Measurements from ENCODE around the gene ENTPD2. TPM values are rescaled to one million over a fixed set of nuclear protein-coding genes. Genes with fewer than 3 reads are reported as not detected.
A peak's percentile ranks its signal among the peaks of the same experiment; 100 is the strongest.

Gene ENTPD2
- total RNA-seq, 1 experiment from 2014 or later = 32.5 TPM

DNA sequence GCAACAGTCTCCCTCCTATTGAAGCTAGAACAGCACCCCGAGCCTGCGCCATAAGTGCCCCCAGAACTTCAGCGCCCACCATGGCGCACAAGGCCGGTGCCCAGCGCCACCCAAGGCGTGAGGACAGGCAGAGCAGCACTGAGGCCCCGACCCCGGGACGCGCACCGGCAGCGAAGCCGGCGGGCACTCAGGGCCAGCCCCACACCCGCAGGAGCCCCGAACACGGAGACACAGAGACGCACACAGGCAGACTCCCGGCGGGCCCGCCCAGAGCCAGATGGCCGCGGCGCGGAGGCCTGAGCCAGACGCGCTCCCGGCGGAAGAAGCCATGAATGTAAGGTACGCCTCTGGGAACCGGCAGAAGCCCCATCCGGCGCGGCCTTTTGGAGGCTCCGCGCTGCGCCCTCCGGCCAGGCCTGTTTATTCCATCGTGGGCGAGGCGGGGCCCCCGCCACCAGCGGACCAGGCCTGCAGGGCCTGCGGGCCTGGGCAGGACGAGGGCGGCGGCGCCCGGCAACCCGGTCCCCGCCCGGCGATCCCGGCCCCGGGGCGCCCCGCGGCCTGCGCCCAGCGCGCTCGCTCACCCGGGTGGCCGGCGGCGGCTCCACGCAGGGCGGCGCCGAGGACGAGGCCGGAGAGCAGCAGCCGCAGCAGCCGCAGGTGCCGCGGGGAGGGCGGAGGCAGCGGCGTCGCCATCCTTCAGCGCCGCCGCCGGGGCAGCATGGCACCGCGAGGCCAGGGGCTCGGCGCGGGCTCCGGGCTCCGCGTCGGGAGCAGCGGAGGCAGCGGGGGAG lies 8.4 kb downstream of the ENTPD2 start:
- peak overlapping the region; percentile 74 for H3K9ac ChIP-seq (ENCODE audit: low read length)
- intact Hi-C loops (cut with micrococcal nuclease) = loop anchor here (1.0 to 5.0 kb wide), 3 partner anchors 22 to 258 kb away; partner anchors contain the start of genes CYSRT1 and RNF224
- H3K9me3 ChIP-seq (ENCODE audit: control insufficient read depth in 1 of 2, insufficient read depth in 1 of 2, low read depth in 1 of 2, low read length in 2 of 2) = no peaks in the 10 kb centered on the region
- ChIA-PET CTCF (interaction anchor here (1.0 to 2.4 kb wide), 6 partner anchors 10 to 178 kb away, joined by 6 to 57 read pairs (median 12); partner anchors contain the start of genes ABCA2, CYSRT1 and RNF208), RAD21 (ENCODE audit: low non-redundant PET in 1 of 2, low total read pairs in 2 of 2, uncharacterized antibody in 2 of 2, unreplicated experiment in 2 of 2) (no interaction called here), POLR2A (no interaction called here)
- TF ChIP-seq SP1 (IDR thresholded peaks at IDR 0.05; ENCODE audit: low read depth) (no peak), ZFX (IDR thresholded peaks at IDR 0.05) (peak; percentile 98), TCF7L2 (IDR thresholded peaks at IDR 0.05; ENCODE audit: borderline replicate concordance, extremely low read depth, insufficient read depth, insufficient read length) (no peak), CEBPB (IDR thresholded peaks at IDR 0.05; ENCODE audit: low read depth) (no peak)
- no peaks in the 10 kb centered on the region for H3K9me2 ChIP-seq (ENCODE audit: insufficient read depth)
- DNase-seq (ENCODE audit: low read depth, low spot score) (no peak), ATAC-seq (peak; percentile 35)
- peak overlapping the region; percentile 55 to 90 for H3K4me3 ChIP-seq (replicated peaks in 1 of 2; ENCODE audit: low read depth in 1 of 2, low read length in 2 of 2)
- peaks cover 12 to 26% of the 10 kb centered on the region in 2 experiments for H3K4me1 ChIP-seq (ENCODE audit: control insufficient read depth in 1 of 2, insufficient read depth in 2 of 2, low read length in 2 of 2)
- H3K79me2 ChIP-seq (ENCODE audit: insufficient read depth, low read length) = peaks cover 24% of the 10 kb centered on the region; the same call in 1 of the 2 replicates
- H3K27me3 ChIP-seq (ENCODE audit: insufficient read depth, low read length) = no peaks in the 10 kb centered on the region
- peak overlapping the region; percentile 77 for H3K27ac ChIP-seq (ENCODE audit: low read depth, low read length)
- H3K36me3 ChIP-seq (ENCODE audit: control insufficient read depth in 1 of 2, insufficient read depth in 2 of 2, low read length in 2 of 2) = no peaks in the 10 kb centered on the region
- no peak overlapping the region for H2AFZ ChIP-seq (ENCODE audit: low read depth, low read length, poor library complexity, severe bottlenecking)
- peak overlapping the region; percentile 97 for H3K4me2 ChIP-seq (ENCODE audit: low read length)
- H4K20me1 ChIP-seq (ENCODE audit: insufficient read depth) = no peaks in the 10 kb centered on the region
- no TSS peak for BruUV-seq (replicated peaks)

DNA sequence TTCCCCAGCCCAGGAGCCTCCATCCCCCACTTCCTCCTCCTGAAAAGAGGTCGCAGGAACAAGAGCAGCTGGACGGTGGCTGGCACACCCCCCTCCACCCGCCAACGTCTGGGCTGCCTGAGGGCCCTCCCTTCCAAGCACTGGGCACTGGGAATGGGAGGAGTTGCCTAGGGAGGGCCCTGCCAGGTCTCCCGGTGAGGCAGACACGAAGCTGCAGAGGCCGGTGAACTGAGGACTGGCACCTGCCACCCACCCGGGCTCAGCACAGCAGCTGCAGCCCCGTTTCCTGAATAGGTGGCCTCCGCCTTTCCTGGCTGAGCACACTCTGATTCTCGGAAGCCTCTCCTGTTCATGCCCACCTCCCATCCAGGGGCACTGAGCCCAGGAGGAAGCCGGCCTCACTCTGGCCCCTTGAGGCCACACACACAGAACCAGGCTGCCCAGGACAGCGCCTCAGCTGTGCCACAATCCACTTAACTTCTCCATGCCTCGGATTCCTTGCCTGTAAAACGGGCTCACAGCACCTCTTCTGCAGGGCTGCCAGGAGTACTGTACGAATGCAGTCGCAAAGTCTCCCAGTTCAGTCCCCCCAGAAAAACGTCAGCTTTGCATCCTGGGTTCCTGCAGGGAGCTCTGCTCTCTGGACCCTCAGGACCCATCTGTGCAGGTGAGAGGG lies 9.2 kb downstream of the ENTPD2 start:
- ATAC-seq = no peak
- BruUV-seq (replicated peaks) = no TSS peak
- Histone ChIP-seq H3K9me2 (ENCODE audit: insufficient read depth) (no peaks in the 10 kb centered on the region), H3K36me3 (ENCODE audit: control insufficient read depth in 1 of 2, insufficient read depth in 2 of 2, low read length in 2 of 2) (peaks cover 0 to 2% of the 10 kb centered on the region in 2 experiments; a peak in 1 of 4 replicates), H3K9ac (ENCODE audit: low read length) (peak overlapping the region; percentile 74), H3K4me2 (ENCODE audit: low read length) (peak overlapping the region; percentile 97), H3K4me1 (ENCODE audit: control insufficient read depth in 1 of 2, insufficient read depth in 2 of 2, low read length in 2 of 2) (peaks cover 12 to 26% of the 10 kb centered on the region in 2 experiments), H2AFZ (ENCODE audit: low read depth, low read length, poor library complexity, severe bottlenecking) (no peak overlapping the region), H3K4me3 (replicated peaks in 1 of 2; ENCODE audit: low read depth in 1 of 2, low read length in 2 of 2) (peak overlapping the region; percentile 55 to 90), H3K79me2 (ENCODE audit: insufficient read depth, low read length) (peaks cover 24% of the 10 kb centered on the region; the same call in 1 of the 2 replicates), H4K20me1 (ENCODE audit: insufficient read depth) (no peaks in the 10 kb centered on the region), H3K9me3 (ENCODE audit: control insufficient read depth in 1 of 2, insufficient read depth in 1 of 2, low read depth in 1 of 2, low read length in 2 of 2) (no peaks in the 10 kb centered on the region), H3K27ac (ENCODE audit: low read depth, low read length) (peak overlapping the region; percentile 77), H3K27me3 (ENCODE audit: insufficient read depth, low read length) (no peaks in the 10 kb centered on the region)
- POLR2A ChIA-PET = no interaction called here
- CTCF ChIA-PET = interaction anchor here (1.0 kb wide), 1 partner anchor 9 kb away, joined by 6 read pairs; no protein-coding TSS in a partner anchor
- RAD21 ChIA-PET (ENCODE audit: low non-redundant PET in 1 of 2, low total read pairs in 2 of 2, uncharacterized antibody in 2 of 2, unreplicated experiment in 2 of 2) = no interaction called here
- DNase-seq (ENCODE audit: low read depth, low spot score) = no peak
- intact Hi-C loops (cut with micrococcal nuclease) = loop anchor here (5.0 kb wide), 1 partner anchor 183 kb away; the partner anchor contains the start of genes CYSRT1 and RNF224
- no peak for TF ChIP-seq POLR2AphosphoS5 (IDR thresholded peaks at IDR 0.05; ENCODE audit: low read depth, low read length)
- TF ChIP-seq, protein P1, sequence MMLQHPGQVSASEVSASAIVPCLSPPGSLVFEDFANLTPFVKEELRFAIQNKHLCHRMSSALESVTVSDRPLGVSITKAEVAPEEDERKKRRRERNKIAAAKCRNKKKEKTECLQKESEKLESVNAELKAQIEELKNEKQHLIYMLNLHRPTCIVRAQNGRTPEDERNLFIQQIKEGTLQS (IDR thresholded peaks at IDR 0.05) = no peak
- no peak for TF ChIP-seq CEBPB (IDR thresholded peaks at IDR 0.05; ENCODE audit: low read depth)
- TF ChIP-seq, protein P2, sequence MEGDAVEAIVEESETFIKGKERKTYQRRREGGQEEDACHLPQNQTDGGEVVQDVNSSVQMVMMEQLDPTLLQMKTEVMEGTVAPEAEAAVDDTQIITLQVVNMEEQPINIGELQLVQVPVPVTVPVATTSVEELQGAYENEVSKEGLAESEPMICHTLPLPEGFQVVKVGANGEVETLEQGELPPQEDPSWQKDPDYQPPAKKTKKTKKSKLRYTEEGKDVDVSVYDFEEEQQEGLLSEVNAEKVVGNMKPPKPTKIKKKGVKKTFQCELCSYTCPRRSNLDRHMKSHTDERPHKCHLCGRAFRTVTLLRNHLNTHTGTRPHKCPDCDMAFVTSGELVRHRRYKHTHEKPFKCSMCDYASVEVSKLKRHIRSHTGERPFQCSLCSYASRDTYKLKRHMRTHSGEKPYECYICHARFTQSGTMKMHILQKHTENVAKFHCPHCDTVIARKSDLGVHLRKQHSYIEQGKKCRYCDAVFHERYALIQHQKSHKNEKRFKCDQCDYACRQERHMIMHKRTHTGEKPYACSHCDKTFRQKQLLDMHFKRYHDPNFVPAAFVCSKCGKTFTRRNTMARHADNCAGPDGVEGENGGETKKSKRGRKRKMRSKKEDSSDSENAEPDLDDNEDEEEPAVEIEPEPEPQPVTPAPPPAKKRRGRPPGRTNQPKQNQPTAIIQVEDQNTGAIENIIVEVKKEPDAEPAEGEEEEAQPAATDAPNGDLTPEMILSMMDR (IDR thresholded peaks at IDR 0.05 in 2 of 3, conservative IDR thresholded peaks at IDR 0.05 in 1 of 3; ENCODE audit: borderline replicate concordance in 1 of 3, insufficient read depth in 1 of 3, low read depth in 2 of 3, low read length in 2 of 3) = no peak
- TF ChIP-seq, protein P3, sequence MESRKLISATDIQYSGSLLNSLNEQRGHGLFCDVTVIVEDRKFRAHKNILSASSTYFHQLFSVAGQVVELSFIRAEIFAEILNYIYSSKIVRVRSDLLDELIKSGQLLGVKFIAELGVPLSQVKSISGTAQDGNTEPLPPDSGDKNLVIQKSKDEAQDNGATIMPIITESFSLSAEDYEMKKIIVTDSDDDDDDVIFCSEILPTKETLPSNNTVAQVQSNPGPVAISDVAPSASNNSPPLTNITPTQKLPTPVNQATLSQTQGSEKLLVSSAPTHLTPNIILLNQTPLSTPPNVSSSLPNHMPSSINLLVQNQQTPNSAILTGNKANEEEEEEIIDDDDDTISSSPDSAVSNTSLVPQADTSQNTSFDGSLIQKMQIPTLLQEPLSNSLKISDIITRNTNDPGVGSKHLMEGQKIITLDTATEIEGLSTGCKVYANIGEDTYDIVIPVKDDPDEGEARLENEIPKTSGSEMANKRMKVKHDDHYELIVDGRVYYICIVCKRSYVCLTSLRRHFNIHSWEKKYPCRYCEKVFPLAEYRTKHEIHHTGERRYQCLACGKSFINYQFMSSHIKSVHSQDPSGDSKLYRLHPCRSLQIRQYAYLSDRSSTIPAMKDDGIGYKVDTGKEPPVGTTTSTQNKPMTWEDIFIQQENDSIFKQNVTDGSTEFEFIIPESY (IDR thresholded peaks at IDR 0.05; ENCODE audit: extremely low read depth, insufficient replicate concordance, low read length) = no peak
- no peak for TF ChIP-seq ELF1 (IDR thresholded peaks at IDR 0.05; ENCODE audit: borderline replicate concordance, low read depth)
- TF ChIP-seq ZFX (IDR thresholded peaks at IDR 0.05) = no peak
- TF ChIP-seq JUND (IDR thresholded peaks at IDR 0.05) = no peak
- TF ChIP-seq SP1 (IDR thresholded peaks at IDR 0.05; ENCODE audit: low read depth) = no peak
- TF ChIP-seq TCF7L2 (IDR thresholded peaks at IDR 0.05; ENCODE audit: borderline replicate concordance, extremely low read depth, insufficient read depth, insufficient read length) = no peak
- no peak for TF ChIP-seq ZNF274 (IDR thresholded peaks at IDR 0.05; ENCODE audit: low read depth, low read length)
- TF ChIP-seq EGR1 (IDR thresholded peaks at IDR 0.05; ENCODE audit: low read depth) = no peak

All from HCT116 (cell line).